DOHH2 (cell line): ENCODE results near the gene OPA3.

ENCODE experiments used
- CTCF ChIP-seq: fragments of 200-600 bp; sonication (generic); IDR thresholded peaks from one replicate; pipeline ENCODE4 v1.5.1; 2014; ENCODE audit warnings: antibody characterized with exemption, mild to moderate bottlenecking, low read depth, low read length; ENCODE audit not compliant: poor library complexity, severe bottlenecking
- EZH2phosphoT487 ChIP-seq: fragments of 200-600 bp; sonication (generic); IDR thresholded peaks from 2 replicates; pipeline ENCODE4 v1.6.1; 2017; ENCODE audit warnings: borderline replicate concordance, mild to moderate bottlenecking, antibody characterized with exemption, low read length, moderate library complexity, mixed read lengths

- TF ChIP-seq CTCF (no peak), EZH2phosphoT487 (no peak)
These were observed 101.6 kb downstream of the OPA3 start for GRCh38 chr19:45483033-45483432.
